Upper lobe of left lung (tissue), 4 donors: ENCODE data around the gene ZDHHC14.

Source experiments
- CTCF ChIP-seq, 6 experiments: fragments of 450-650 bp in 4 of 6; fragments of 200-600 bp in 2 of 6; sonication (generic) in 2 of 6; IDR thresholded peaks; one replicate each; pipeline ENCODE4 v1.5.1; 2016 to 2019; ENCODE audit warnings: antibody characterized with exemption in 6 of 6
- POLR2A ChIP-seq, 4 donors: fragments of 450-650 bp; IDR thresholded peaks; one replicate each; pipeline ENCODE4 v1.5.1; 2016 to 2017; ENCODE audit warnings: antibody characterized with exemption in 4 of 4, mild to moderate bottlenecking in 2 of 4
- POLR2AphosphoS5 ChIP-seq, 2 donors: sonication (generic); formaldehyde crosslinking; IDR thresholded peaks; one replicate each; pipeline ENCODE4 v1.5.1; 2017; ENCODE audit warnings: antibody characterized with exemption in 2 of 2

GRCh38 chr6:157637516-157637915 is 256.5 kb downstream of the ZDHHC14 start:
- TF ChIP-seq CTCF (IDR thresholded peaks at IDR 0.05) (no peak), POLR2AphosphoS5 (IDR thresholded peaks at IDR 0.05) (no peak), POLR2A (IDR thresholded peaks at IDR 0.05) (no peak)
